RPMI8226 (cell line): ENCODE results near the gene C4orf54.

Source experiments
- DNase-seq: peaks from one replicate; pipeline ENCODE4 v3.0.0-alpha.2; 2015

Gene C4orf54

DNA sequence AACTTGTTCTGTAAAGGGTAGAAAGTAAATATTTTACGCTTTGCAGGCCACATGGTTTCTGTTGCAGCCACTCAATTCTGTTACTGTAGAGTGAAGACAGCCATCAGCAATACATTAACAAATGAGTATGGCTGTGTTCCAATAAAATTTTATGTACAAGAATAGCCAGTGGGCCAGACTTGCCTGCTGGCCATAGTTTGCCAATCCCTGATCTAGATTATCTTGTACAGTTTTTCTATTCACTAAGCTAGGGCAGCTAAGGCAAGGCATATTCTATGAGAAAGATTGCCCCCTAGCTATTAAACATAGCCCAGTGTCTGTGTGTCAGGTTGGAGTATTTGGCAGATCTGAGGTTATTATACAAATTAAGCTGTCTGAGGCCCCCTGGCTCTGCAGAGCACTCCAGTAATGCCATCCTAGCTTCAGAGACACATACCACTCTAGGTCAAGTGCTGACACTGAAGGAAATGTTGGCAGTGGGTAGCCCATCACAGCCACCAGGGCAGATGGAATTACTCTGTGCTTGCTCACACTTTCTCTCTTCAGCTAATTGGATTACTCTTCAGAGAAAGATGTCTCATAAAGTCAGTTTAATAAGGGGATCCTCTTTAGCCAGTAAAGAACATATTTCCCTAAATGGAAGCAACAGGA lies 42.3 kb downstream of the C4orf54 start:
- no peak for DNase-seq

DNA sequence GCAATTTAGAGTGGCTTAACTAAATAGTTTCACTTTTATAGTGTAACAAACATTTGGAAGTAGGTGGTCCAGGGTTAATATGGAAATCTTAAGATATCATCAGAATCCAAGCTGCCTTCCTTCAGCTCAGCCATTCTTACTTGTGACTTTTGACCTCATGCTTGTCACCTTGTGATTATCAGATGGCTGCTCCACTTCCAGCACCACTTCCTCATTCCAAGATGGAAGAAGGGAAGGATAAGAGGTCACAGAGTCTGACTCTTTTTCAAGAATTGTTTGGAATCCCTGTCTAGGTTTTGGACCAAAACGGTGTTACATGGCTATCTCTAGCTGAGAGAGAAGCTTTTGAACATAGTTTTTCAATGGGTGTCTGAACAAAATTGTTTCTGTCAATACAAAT lies 43.1 kb downstream of the C4orf54 start:
- DNase-seq = no peak

DNA sequence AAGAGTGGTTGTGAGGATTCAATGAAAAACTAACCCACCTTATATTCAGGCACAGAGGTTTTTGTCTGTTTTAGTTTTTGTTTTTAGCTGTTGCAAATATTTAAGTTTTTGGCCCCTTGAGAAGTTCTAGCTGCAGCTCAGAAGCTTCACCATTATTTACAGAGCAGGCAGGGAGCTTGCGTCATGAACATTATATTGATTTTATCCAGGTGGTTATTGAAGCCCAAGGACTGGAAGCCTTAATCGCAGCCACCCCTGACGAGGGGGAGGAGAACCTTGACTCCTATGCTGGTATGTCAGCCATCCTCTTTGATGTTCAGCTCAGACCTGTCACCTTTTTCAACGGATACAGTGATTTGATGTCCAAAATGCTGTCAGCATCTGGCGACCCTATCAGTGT lies 44.9 kb downstream of the C4orf54 start:
- DNase-seq = no peak

DNA sequence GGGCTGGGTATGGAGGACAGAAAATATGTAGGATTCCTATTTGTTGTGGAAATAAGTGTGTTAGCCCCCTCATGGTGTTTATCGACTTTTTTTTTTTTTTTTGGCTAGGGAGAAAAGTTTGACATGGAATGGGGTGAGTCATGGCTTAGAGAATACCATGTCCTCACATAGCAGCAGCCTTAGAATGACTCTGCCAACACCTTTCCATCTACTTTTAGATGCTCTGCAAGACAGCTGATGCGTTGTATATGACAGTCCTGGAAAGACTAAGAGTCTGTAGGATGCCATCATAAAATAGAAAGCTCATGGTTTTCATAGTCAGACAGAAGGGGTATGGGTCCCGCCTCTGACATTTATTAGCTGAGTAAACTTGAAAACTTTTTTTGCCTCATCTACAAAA lies 45.3 kb downstream of the C4orf54 start:
- no peak for DNase-seq

DNA sequence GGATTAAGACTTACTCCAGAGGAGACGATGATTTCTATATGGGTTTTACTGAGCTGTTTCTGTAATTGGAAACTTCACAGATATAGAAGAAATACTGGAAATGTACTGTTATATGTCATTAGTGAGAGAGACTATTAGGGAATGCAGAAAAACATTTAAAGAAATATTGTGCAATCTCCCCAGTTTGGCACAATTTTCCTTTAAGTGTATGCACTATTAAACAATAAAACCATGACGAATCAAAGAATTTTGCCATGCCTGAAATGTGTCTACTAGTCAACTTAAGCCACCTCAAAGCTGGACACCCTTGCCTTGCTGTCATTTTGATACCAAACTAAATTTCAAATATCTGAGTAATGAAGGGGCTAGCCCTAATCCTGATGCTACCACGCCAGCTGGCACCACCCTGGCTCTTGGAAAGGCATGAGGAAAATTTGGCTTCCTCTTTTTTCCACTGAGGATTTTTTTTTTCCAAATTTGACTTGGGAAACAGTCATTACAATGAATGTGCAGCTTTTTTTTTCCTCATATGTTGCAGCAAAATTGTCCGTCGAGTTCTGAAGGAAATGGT lies 46.9 kb downstream of the C4orf54 start:
- no peak for DNase-seq

DNA sequence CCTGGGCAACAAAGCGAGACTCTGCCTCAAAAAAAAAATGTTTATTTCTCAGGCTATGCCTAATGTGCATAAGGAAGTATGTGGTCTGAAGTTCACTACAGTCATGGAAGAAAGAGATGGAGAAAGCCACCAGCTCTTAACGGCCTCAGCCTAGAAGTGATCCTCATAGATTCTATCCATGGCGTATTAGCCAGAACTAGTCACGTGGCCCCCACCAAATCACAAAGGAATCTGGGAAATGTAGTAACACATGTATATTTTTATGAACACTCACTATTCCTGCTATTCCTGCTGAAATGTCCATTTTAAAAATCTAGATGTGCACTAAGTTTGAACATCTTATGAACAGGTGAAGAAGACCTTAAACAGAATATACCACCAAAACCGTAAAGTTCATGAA lies 49.2 kb downstream of the C4orf54 start:
- DNase-seq = no peak
